Body of pancreas (tissue), 4 donors: ENCODE results near the gene CIPC.

Experiments used
- POLR2A ChIP-seq, 3 donors: fragments of 450-650 bp; IDR thresholded peaks; one replicate each; pipeline ENCODE4 v1.6.1; 2016; ENCODE audit warnings: antibody characterized with exemption in 3 of 3, mild to moderate bottlenecking in 2 of 3
- TF ChIP-seq, protein P1 (sequence below), 7 experiments: fragments of 450-650 bp in 4 of 7; fragments of 200-600 bp in 3 of 7; sonication (generic) in 3 of 7; IDR thresholded peaks; one replicate each; pipeline ENCODE4 v1.5.1; 2016 to 2019; ENCODE audit warnings: antibody characterized with exemption in 7 of 7

DNA sequence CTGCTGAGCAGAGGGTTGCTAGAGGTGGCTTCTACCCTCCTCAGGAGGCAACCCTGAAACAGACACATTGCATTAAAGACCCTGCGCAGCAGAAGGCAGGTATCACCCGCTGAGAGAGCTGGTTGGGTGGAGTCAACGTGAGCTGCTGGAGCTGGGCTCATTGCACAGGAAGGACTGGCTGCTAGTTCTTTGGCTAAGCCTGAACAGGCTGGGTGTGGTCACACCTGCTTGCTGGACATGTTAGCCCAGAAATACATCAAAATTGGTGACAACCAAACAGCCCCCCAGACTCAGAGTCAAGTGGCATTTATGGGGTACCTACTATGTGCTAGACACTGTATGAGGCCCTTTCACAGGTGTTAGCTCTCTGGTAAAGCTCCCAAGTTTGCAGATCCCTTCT lies 35.8 kb upstream of the CIPC start:
- TF ChIP-seq, protein P1, sequence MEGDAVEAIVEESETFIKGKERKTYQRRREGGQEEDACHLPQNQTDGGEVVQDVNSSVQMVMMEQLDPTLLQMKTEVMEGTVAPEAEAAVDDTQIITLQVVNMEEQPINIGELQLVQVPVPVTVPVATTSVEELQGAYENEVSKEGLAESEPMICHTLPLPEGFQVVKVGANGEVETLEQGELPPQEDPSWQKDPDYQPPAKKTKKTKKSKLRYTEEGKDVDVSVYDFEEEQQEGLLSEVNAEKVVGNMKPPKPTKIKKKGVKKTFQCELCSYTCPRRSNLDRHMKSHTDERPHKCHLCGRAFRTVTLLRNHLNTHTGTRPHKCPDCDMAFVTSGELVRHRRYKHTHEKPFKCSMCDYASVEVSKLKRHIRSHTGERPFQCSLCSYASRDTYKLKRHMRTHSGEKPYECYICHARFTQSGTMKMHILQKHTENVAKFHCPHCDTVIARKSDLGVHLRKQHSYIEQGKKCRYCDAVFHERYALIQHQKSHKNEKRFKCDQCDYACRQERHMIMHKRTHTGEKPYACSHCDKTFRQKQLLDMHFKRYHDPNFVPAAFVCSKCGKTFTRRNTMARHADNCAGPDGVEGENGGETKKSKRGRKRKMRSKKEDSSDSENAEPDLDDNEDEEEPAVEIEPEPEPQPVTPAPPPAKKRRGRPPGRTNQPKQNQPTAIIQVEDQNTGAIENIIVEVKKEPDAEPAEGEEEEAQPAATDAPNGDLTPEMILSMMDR (IDR thresholded peaks at IDR 0.05) = no peak
- TF ChIP-seq POLR2A (IDR thresholded peaks at IDR 0.05) = no peak
